ENCODE measurements around the gene SLC25A51.
"Not testable (repeated sequence)": the region's sequence is repeated elsewhere in the genome, so short reads cannot be mapped to it uniquely, and the experiment has no call there.

SLC25A51 gene

DNA sequence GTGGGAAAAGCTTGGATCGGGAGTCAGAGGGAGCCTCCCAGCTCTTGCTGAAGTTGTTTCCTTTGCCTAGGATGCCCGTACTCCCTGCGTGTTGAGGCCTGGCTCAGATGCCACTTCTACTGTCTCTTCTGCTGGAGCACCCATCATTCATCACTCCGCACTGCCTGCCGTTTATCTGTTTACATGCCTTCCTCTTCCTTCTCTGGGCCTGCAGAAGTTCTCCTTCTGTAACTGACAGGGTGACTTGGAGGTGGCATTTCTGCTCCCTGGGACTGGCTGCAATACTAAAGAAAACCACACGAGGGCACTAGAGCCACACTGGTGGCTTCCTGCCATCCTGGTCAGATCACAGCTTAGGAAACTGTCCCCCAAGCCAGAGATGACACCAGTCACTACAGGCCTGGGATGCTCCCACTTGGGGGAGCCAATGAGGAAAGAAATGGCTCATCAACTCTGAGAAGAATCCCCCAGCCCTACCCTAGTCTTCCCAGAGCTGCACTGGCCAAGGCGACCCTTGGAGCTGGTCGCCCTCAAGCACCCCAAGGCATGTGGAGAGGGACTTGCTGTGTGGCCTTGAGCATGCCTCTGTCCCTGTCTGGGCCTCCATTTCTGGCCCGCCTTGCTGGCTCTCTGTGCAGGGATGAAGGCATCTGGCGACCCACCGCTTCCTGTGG is 9.7 kb upstream of the SLC25A51 start:
- peaks cover 8% of the 10 kb centered on the region for H3K27me3 Mint-ChIP-seq (ENCODE audit: low read depth)

DNA sequence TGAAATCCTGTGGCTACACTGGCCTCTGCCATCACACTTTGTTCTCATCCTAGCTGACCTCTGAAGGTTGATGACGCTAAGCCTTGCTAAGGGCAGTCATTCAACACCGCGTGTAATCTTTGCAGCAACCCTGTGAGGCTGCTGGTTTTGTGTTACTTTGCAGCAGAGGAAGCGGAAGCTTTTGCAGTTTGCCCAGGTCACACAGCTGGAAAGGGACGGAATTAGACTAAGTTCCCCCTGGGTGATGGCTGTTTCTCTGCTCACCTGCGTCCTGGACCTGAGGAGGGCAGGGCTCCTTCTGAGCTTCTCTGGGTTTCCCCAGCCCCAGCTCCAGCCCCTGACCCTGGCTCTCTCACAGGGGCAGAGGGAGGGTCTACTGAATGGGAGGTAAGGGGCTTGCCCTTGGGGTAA is 7.3 kb upstream of the SLC25A51 start:
- Mint-ChIP-seq H3K4me1 (peaks cover 6% of the 10 kb centered on the region), H3K27me3 (ENCODE audit: low read depth) (peaks cover 4% of the 10 kb centered on the region), H3K36me3 (ENCODE audit: low read depth) (no peaks in the 10 kb centered on the region), H3K27ac (no peak overlapping the region), H3K4me3 (no peak overlapping the region), H3K9me3 (no peaks in the 10 kb centered on the region)
- TF ChIP-seq, protein P1, sequence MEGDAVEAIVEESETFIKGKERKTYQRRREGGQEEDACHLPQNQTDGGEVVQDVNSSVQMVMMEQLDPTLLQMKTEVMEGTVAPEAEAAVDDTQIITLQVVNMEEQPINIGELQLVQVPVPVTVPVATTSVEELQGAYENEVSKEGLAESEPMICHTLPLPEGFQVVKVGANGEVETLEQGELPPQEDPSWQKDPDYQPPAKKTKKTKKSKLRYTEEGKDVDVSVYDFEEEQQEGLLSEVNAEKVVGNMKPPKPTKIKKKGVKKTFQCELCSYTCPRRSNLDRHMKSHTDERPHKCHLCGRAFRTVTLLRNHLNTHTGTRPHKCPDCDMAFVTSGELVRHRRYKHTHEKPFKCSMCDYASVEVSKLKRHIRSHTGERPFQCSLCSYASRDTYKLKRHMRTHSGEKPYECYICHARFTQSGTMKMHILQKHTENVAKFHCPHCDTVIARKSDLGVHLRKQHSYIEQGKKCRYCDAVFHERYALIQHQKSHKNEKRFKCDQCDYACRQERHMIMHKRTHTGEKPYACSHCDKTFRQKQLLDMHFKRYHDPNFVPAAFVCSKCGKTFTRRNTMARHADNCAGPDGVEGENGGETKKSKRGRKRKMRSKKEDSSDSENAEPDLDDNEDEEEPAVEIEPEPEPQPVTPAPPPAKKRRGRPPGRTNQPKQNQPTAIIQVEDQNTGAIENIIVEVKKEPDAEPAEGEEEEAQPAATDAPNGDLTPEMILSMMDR (IDR thresholded peaks at IDR 0.05; ENCODE audit: unreplicated experiment in 3 of 3): no peak

More for the DNA sequence above, 9.7 kb upstream of the SLC25A51 start:
- Mint-ChIP-seq H3K4me3 (no peak overlapping the region), H3K4me1 (peaks cover 26% of the 10 kb centered on the region), H3K36me3 (ENCODE audit: low read depth) (no peaks in the 10 kb centered on the region), H3K9me3 (no peaks in the 10 kb centered on the region), H3K27ac (no peak overlapping the region)
- TF ChIP-seq, protein P1 (IDR thresholded peaks at IDR 0.05; ENCODE audit: unreplicated experiment in 3 of 3): peak; percentile 98 to 99 (median 98)

DNA sequence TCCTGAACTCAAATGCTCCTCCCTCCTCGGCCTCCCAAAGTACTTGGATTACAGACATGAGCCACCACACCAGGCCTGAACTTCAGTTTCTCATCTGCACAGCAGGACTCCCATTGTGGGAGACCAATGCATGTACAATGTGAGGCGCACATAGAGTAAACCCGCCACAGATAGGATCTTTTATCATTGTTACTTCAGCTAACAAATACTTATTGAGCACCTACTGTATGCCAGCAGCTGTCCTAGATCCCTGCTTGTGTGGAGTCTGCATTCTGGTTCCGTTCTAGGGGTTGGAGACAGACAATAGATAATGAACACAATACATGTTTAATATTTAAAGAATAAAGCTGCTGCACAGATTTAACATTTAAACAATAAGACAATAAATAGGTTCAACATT is 6.3 kb upstream of the SLC25A51 start:
- Mint-ChIP-seq H3K36me3 (ENCODE audit: low read depth) (no peaks in the 10 kb centered on the region), H3K4me3 (no peak overlapping the region), H3K27me3 (ENCODE audit: low read depth) (peaks cover 4% of the 10 kb centered on the region), H3K9me3 (no peaks in the 10 kb centered on the region), H3K4me1 (peaks cover 13% of the 10 kb centered on the region), H3K27ac (no peak overlapping the region)
- TF ChIP-seq, protein P1 (IDR thresholded peaks at IDR 0.05; ENCODE audit: unreplicated experiment in 3 of 3): no peak

DNA sequence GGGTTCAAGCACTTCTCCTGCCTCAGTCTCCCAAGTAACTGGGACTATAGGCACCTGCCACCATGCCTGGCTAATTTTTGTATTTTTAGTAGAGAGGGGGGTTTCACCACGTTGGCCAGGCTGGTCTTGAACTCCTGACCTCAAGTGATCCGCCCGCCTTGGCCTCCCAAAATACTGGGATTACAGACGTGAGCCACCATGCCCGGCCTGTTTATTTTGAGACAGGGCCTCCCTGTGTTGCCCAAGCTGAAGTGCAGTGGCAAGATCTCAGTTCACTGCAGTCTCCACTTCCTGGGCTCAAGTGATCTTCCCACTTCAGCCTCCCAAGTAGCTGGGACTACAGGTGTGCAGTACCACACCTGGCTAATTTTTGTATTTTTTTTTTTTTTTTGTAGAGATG is 5.9 kb upstream of the SLC25A51 start:
- not testable (repeated sequence) for H3K36me3 Mint-ChIP-seq (ENCODE audit: low read depth); H3K9me3 Mint-ChIP-seq
- peaks cover 18% of the 10 kb centered on the region for H3K4me1 Mint-ChIP-seq

DNA sequence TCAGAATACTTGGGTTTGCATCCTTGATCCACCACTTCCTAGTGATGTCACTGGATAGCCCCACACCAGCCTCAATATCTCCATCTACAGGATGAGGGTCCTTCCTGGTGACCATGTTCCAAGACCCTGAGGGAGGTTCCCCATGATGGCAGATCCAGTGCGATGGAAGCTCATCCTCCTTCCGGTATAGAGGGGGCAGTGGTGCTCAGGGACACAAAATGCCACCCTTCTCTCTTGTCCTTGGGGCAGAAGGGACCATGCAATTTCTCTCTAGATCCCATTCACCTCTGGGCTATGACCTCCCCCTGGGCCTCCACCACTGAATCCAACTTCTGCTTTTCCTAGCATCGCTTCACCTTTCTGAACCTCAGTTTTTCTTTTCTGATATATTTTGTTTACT is 5.4 kb upstream of the SLC25A51 start:
- peaks cover 23% of the 10 kb centered on the region for H3K4me1 Mint-ChIP-seq
- TF ChIP-seq, protein P1 (IDR thresholded peaks at IDR 0.05; ENCODE audit: unreplicated experiment in 3 of 3): no peak
- no peaks in the 10 kb centered on the region for H3K9me3 Mint-ChIP-seq
- H3K36me3 Mint-ChIP-seq (ENCODE audit: low read depth): no peaks in the 10 kb centered on the region
- H3K4me3 Mint-ChIP-seq: no peak overlapping the region
- no peak overlapping the region for H3K27ac Mint-ChIP-seq
- H3K27me3 Mint-ChIP-seq (ENCODE audit: low read depth): peaks cover 4% of the 10 kb centered on the region

More for the DNA sequence above, 5.9 kb upstream of the SLC25A51 start:
- not testable (repeated sequence) for H3K4me3 Mint-ChIP-seq; H3K27ac Mint-ChIP-seq; H3K27me3 Mint-ChIP-seq (ENCODE audit: low read depth)

DNA sequence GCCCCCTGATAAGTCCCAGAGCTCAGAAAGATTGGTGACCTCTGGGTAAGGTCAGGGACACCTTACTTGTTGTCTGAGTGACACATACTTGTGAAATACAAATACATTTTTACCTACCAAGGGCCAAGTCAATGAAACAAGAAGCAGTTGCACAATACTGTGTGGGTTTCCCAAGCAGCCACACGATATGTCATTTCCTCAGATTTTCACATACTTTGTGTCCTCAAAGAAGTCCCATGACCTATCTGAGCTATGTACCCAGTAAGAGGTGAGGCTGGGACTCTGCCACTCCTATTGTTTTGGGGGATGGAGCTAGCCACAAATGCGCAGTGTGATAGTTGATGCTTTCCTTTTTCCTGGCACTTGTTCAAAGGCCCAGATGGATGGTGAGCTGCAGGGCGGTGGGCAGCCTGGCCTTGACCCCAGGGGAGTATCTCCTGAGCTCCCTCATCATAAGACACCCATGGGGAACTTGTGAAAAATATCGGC is 4.8 kb upstream of the SLC25A51 start:
- Mint-ChIP-seq H3K27me3 (ENCODE audit: low read depth) (peaks cover 4% of the 10 kb centered on the region), H3K4me3 (no peak overlapping the region), H3K27ac (no peak overlapping the region), H3K36me3 (ENCODE audit: low read depth) (no peaks in the 10 kb centered on the region), H3K9me3 (no peaks in the 10 kb centered on the region), H3K4me1 (peaks cover 24% of the 10 kb centered on the region)
- TF ChIP-seq, protein P1 (IDR thresholded peaks at IDR 0.05; ENCODE audit: unreplicated experiment in 3 of 3): no peak
